ENCODE data around the gene SERAC1. TPM values are rescaled to one million over a fixed set of nuclear protein-coding genes. Genes with fewer than 3 reads are reported as not detected.

Gene SERAC1
- total and polyA plus RNA-seq, 8 donors: 6.3 to 14.3 (median 8.1) TPM

- WGBS, 2 donors: 90 to 93% methylated on average over 24 of the region's 24 CpGs
- H3K36me3 ChIP-seq: peaks cover 3 to 22% (median 4%) of the 10 kb centered on the region in 3 donors
- no peak for TF ChIP-seq CTCF (IDR thresholded peaks at IDR 0.05)
- H3K9me3 ChIP-seq: no peaks in the 10 kb centered on the region
- peaks cover 6 to 15% (median 8%) of the 10 kb centered on the region in 3 donors for H3K4me1 ChIP-seq
- DNase-seq: no peak
- H3K4me3 ChIP-seq: no peak overlapping the region
- no peak overlapping the region for H3K27ac ChIP-seq
- intact Hi-C loops (cut with DNase I): loop anchor here in 2 of 3 donors (10.0 kb wide), 3 partner anchors 70 to 310 kb away; no protein-coding TSS in a partner anchor
- peak in 2 of 4 donors; percentile 4 to 10 for ATAC-seq
- H3K27me3 ChIP-seq: no peaks in the 10 kb centered on the region
- no peak for FAIRE-seq
Observed at GRCh38 chr6:158064725-158065251, 103.3 kb downstream of the SERAC1 start.

- no peak overlapping the region for H3K4me3 ChIP-seq
- FAIRE-seq (no peak), DNase-seq (no peak), ATAC-seq (no peak)
- no peaks in the 10 kb centered on the region for H3K27me3 ChIP-seq
- no peaks in the 10 kb centered on the region for H3K9me3 ChIP-seq
- intact Hi-C loops (cut with DNase I): loop anchor here in 2 of 3 donors (10.0 kb wide), 3 partner anchors 69 to 309 kb away; no protein-coding TSS in a partner anchor
- peaks cover 6 to 16% (median 11%) of the 10 kb centered on the region in 3 donors for H3K4me1 ChIP-seq
- no peak overlapping the region for H3K27ac ChIP-seq
- peaks cover 3 to 22% (median 4%) of the 10 kb centered on the region in 3 donors for H3K36me3 ChIP-seq
- no peak for TF ChIP-seq CTCF (IDR thresholded peaks at IDR 0.05)
- WGBS, 2 donors: 95% methylated on average over 11 of the region's 11 CpGs
Observed at GRCh38 chr6:158063736-158064135, 104.3 kb downstream of the SERAC1 start.

GRCh38 chr6:158061709-158062461 lies 106.2 kb downstream of the SERAC1 start:
- FAIRE-seq: no peak
- DNase-seq: no peak
- intact Hi-C loops (cut with DNase I): loop anchor here in 2 of 3 donors (10.0 kb wide), 3 partner anchors 67 to 307 kb away; no protein-coding TSS in a partner anchor
- no peak overlapping the region for H3K4me3 ChIP-seq
- no peak for ATAC-seq
- peaks cover 6 to 16% (median 11%) of the 10 kb centered on the region in 3 donors for H3K4me1 ChIP-seq
- H3K9me3 ChIP-seq: no peaks in the 10 kb centered on the region
- H3K27me3 ChIP-seq: no peaks in the 10 kb centered on the region
- H3K36me3 ChIP-seq: peaks cover 3 to 19% (median 4%) of the 10 kb centered on the region in 3 donors
- H3K27ac ChIP-seq: peak overlapping the region; percentile 71 to 93 (median 86)
- 91 to 94% methylated on average over 29 of the region's 29 CpGs for WGBS, 2 donors
- no peak for TF ChIP-seq CTCF (IDR thresholded peaks at IDR 0.05)

GRCh38 chr6:158061361-158061708 lies 106.7 kb downstream of the SERAC1 start:
- WGBS, 2 donors: 84 to 91% methylated on average over 5 of the region's 5 CpGs
- H3K4me3 ChIP-seq: no peak overlapping the region
- no peaks in the 10 kb centered on the region for H3K9me3 ChIP-seq
- peaks cover 3 to 14% (median 4%) of the 10 kb centered on the region in 3 donors for H3K36me3 ChIP-seq
- ATAC-seq (no peak), DNase-seq (no peak), FAIRE-seq (no peak)
- H3K27me3 ChIP-seq: no peaks in the 10 kb centered on the region
- intact Hi-C loops (cut with DNase I): loop anchor here in 2 of 3 donors (10.0 kb wide), 3 partner anchors 67 to 307 kb away; no protein-coding TSS in a partner anchor
- no peak for TF ChIP-seq CTCF (IDR thresholded peaks at IDR 0.05)
- peak overlapping the region; percentile 71 to 93 (median 86) for H3K27ac ChIP-seq
- peaks cover 6 to 16% (median 11%) of the 10 kb centered on the region in 3 donors for H3K4me1 ChIP-seq
